Right lobe of liver (tissue), 6 donors: Measurements from ENCODE around the gene CLCA1. TPM values are rescaled to one million over a fixed set of nuclear protein-coding genes. Genes with fewer than 3 reads are reported as not detected.

Source experiments
- ATAC-seq, 4 donors: fragments of 200-7000 bp; cut with Tn5 transposase; one replicate each; pipeline ENCODE4 v1.9.1; 2020; ENCODE audit warnings: mild to moderate bottlenecking in 4 of 4, moderate library complexity in 4 of 4
- DNase-seq, 3 donors: peaks; one replicate each; pipeline ENCODE4 v3.0.0-alpha.2; 2020
- H3K27ac ChIP-seq, 3 donors: fragments of 200-600 bp; one replicate each; pipeline ENCODE4 v1.8.0; 2022
- H3K27me3 ChIP-seq, 2 donors: fragments of 200-600 bp; one replicate each; pipeline ENCODE4 v1.8.0; 2022
- H3K36me3 ChIP-seq, 4 donors: fragments of 200-600 bp; sonication (generic) in 1 of 4; one replicate each; pipeline versions ENCODE4 v1.5.1 to v1.8.0; 2017 to 2022; ENCODE audit warnings: control low read depth in 1 of 4
- H3K4me1 ChIP-seq, 4 donors: fragments of 200-600 bp; sonication (generic) in 1 of 4; one replicate each; pipeline versions ENCODE4 v1.5.1 to v1.8.0; 2017 to 2022; ENCODE audit warnings: control low read depth in 1 of 4
- H3K4me3 ChIP-seq, 3 donors: fragments of 200-600 bp; one replicate each; pipeline ENCODE4 v1.8.0; 2022
- H3K9me3 ChIP-seq, 4 donors: fragments of 200-600 bp; sonication (generic) in 1 of 4; one replicate each; pipeline versions ENCODE4 v1.5.1 to v1.8.0; 2017 to 2022; ENCODE audit warnings: control low read depth in 1 of 4
- CTCF ChIP-seq, 4 donors: fragments of 200-600 bp in 3 of 4; fragments of 450-650 bp in 1 of 4; IDR thresholded peaks; one replicate each; pipeline versions ENCODE4 v1.5.1 to v1.8.0; 2016 to 2022; ENCODE audit warnings: antibody characterized with exemption in 4 of 4, mild to moderate bottlenecking in 2 of 4
- POLR2A ChIP-seq: fragments of 450-650 bp; IDR thresholded peaks from one replicate; pipeline ENCODE4 v1.6.1; 2017; ENCODE audit warnings: antibody characterized with exemption, mild to moderate bottlenecking
- WGBS: methylation state at CpG from one replicate; pipeline ENCODE4 v1.1.6; 2018; ENCODE audit warnings: low coverage, low lambda C conversion rate; ENCODE audit not compliant: insufficient coverage; ENCODE audit errors: missing lambda C conversion rate; 5-methylcytosine and 5-hydroxymethylcytosine counted together
- intact Hi-C, 2 donors: fragments of 100-400 bp; cut with DNase I; formaldehyde crosslinking; loops; one replicate each; pipeline versions ENCODE4 v1.11.2 to v1.14.1; 2022
- total RNA-seq, 6 experiments: library from RNA; depleted of rRNA in 2 of 6; stranded (reverse); fragments of >200 nt in 2 of 6; fragmentation: NEBNext Ultra II Directional in 3 of 6; extraction: Animal tissue kit (Norgen Biotek cat#: 25700) in 3 of 6; gene quantifications; one replicate each; pipeline versions ENCODE4 v1.1.0 to v1.2.4, GENCODE V29; 2016 to 2023
- donor health status: DM: no; HTN: yes; CAD: no.
- donor health status: DM: no; HTN: no; CAD: no.
- donor health status: DM: no; HTN: no; CAD: no.
- donor health status: DM: no; HTN: yes; CAD: no.
- donor health status: DM: no; HTN: yes; CAD: no.

Gene CLCA1
- total RNA-seq, 6 experiments from 2014 or later = not detected

DNA sequence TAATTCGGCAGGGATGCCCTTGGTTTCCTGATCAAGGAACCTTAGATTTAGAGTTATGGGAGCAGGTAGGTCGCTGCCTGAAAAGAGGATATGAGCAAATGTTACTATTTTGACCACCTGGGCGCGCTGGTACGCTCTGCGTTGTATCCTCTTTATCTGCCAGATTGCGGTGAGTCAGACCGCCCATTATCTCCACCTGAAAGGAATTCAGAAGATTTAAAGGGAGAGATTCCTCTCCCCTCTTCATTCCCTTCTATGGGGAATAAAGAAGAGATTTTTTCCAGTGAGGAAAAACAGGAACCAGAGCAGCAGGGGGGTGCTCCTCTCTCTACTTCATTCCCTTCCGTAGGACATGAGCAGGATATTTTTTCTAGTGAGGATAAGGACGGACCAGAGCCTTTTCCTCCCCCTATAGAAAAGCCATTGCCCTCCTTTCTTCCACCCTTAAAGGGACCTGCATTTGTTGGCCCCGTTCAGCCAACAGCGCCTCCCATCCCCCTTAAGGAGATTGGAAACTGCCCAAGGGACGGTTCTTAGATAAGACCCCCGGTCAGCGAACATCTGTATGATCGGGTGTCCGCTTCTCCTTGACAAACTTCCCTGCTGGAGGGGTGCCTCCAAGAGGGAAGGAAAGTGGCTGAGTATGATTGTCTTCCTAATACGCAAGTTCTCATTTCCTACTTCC is 34.1 kb downstream of the CLCA1 start:
- WGBS = 28% methylated on average over 17 of the region's 18 CpGs
- DNase-seq = peak in 1 of 3 donors; percentile 42
- ATAC-seq = peak; percentile 49 to 87 (median 66)
- intact Hi-C loops = no loop called here
- Histone ChIP-seq H3K27ac (no peak overlapping the region), H3K4me3 (peak overlapping the region; percentile 1 to 31 (median 14)), H3K27me3 (no peaks in the 10 kb centered on the region), H3K9me3 (no peaks in the 10 kb centered on the region), H3K4me1 (peaks cover 0 to 6% (median 0%) of the 10 kb centered on the region in 4 donors), H3K36me3 (no peaks in the 10 kb centered on the region)
- no peak for TF ChIP-seq CTCF (IDR thresholded peaks at IDR 0.05)
- no peak for TF ChIP-seq POLR2A

DNA sequence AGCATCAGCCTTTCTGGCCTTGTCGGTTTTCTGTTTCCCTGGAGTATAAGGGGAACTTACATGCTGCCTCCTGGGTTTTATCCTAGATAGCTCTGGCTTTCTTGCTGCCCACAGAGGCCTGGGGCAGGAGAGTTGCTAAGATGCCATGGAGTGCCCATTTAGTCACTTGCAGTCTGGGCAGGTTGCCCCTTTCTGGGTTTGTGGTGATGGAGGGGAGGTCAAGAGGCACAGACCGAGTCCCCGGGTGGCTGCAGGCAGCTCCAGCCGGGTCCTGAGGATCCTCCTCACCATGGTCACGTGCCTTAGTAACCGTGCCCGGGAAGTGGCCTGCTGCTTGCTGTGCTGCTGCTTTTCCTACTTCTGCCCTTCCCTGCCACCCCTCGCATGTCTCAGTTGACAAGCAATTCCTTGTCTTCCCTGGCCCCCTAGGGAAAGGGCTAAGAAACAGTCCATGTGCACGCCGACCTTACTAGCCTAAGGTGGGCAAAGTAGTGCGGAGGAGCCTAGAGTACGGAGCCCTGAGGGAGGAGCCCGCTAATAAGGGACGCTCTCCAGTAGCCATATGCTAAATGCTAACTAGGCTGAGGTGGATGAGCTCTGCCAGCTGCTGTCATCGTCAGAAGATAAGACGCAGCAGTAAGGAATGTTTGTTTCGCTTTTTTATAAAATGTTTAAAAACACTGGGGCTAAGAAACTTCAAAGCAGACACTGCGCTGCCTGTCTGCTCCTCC is 34.8 kb downstream of the CLCA1 start:
- Histone ChIP-seq H3K4me3 (peak overlapping the region; percentile 1 to 31 (median 8)), H3K27me3 (no peaks in the 10 kb centered on the region), H3K4me1 (peaks cover 0 to 6% (median 0%) of the 10 kb centered on the region in 4 donors), H3K36me3 (no peaks in the 10 kb centered on the region), H3K27ac (no peak overlapping the region), H3K9me3 (no peaks in the 10 kb centered on the region)
- WGBS = 16% methylated on average over 13 of the region's 18 CpGs
- intact Hi-C loops = no loop called here
- ATAC-seq (peak in 3 of 4 donors; percentile 21 to 40 (median 33)), DNase-seq (peak in 2 of 3 donors; percentile 32 to 58)
- no peak for TF ChIP-seq CTCF (IDR thresholded peaks at IDR 0.05)

DNA sequence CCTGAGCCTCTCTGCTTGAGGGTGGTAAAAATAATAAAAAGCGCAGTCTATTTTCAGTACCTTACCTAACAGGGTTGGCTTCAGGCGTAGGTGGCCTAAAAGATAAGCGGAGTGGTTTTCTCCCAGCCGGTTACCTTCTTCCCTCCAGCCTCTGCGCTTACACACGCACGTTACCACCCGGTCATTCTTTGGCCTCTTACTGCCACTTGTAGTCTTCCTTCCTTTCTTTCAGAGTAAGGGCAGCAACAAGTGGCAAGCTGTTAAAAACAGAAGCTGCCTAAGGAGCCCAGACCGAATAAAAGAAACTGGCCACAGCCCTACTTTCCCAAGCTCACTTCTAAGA is 35.4 kb downstream of the CLCA1 start:
- Histone ChIP-seq H3K27ac (no peak overlapping the region), H3K36me3 (no peaks in the 10 kb centered on the region), H3K4me3 (peak overlapping the region in 1 of 3 donors; percentile 31), H3K27me3 (no peaks in the 10 kb centered on the region), H3K4me1 (peaks cover 0 to 6% (median 0%) of the 10 kb centered on the region in 4 donors), H3K9me3 (no peaks in the 10 kb centered on the region)
- 43% methylated on average over 9 of the region's 9 CpGs for WGBS
- ATAC-seq = no peak
- DNase-seq = no peak
- intact Hi-C loops = no loop called here
- TF ChIP-seq CTCF (IDR thresholded peaks at IDR 0.05) (no peak), POLR2A (no peak)

GRCh38 chr1:86504895-86505563 is 36.3 kb downstream of the CLCA1 start:
- TF ChIP-seq POLR2A (no peak), CTCF (IDR thresholded peaks at IDR 0.05) (no peak)
- Histone ChIP-seq H3K4me1 (peaks cover 0 to 6% (median 0%) of the 10 kb centered on the region in 4 donors), H3K4me3 (no peak overlapping the region), H3K9me3 (no peaks in the 10 kb centered on the region), H3K36me3 (no peaks in the 10 kb centered on the region), H3K27me3 (no peaks in the 10 kb centered on the region), H3K27ac (no peak overlapping the region)
- DNase-seq = no peak
- no peak for ATAC-seq
- intact Hi-C loops = no loop called here
- WGBS = 55% methylated on average over 9 of the region's 9 CpGs
